ENCODE data around the gene PASK. TPM values are rescaled to one million over a fixed set of nuclear protein-coding genes. Genes with fewer than 3 reads are reported as not detected.

The PASK gene
- total and polyA plus RNA-seq, 2 of the 4 experiments (the other 2 are of a cell fraction): 4.1 TPM

DNA sequence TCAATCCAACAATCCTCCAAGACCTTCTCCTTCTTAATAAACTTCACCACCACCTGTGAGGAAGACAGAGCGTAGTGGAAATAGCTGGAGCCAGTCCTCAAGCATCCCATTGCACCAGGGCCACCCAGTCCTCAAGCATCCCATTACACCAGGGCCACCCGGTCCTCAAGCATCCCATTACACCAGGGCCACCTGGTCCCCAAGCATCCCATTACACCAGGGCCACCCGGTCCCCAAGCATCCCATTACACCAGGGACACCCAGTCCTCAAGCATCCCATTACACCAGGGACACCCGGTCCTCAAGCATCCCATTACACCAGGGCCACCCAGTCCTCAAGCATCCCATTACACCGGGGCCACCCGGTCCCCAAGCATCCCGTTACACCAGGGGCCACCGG, 33.9 kb downstream of the PASK start:
- no peak overlapping the region for H2BK20ac ChIP-seq (ENCODE audit: low read depth, low read length)
- no peak overlapping the region for H3K14ac ChIP-seq (replicated peaks; ENCODE audit: low read depth, low read length)
- H3K4me2 ChIP-seq (ENCODE audit: low read depth, low read length): no peak overlapping the region
- no peaks in the 10 kb centered on the region for H4K20me1 ChIP-seq (ENCODE audit: insufficient read depth, low read length)
- no peak overlapping the region for H3K9ac ChIP-seq (ENCODE audit: low read depth, low read length)
- H3K27ac ChIP-seq (ENCODE audit: insufficient read depth, low read length): no peak overlapping the region
- no peak overlapping the region for H2BK15ac ChIP-seq (ENCODE audit: low read depth, low read length)
- no peak for TF ChIP-seq RCOR1 (IDR thresholded peaks at IDR 0.05; ENCODE audit: insufficient replicate concordance, low read length)
- no peak for TF ChIP-seq MAZ (IDR thresholded peaks at IDR 0.05; ENCODE audit: borderline replicate concordance, low read depth, low read length)
- no peak for TF ChIP-seq MAFK (IDR thresholded peaks at IDR 0.05; ENCODE audit: low read depth, low read length)
- no peak for TF ChIP-seq POLR2A (IDR thresholded peaks at IDR 0.05; ENCODE audit: low read depth, low read length)
- TF ChIP-seq BHLHE40 (IDR thresholded peaks at IDR 0.05; ENCODE audit: low read depth, low read length): no peak
- TF ChIP-seq, protein P1, sequence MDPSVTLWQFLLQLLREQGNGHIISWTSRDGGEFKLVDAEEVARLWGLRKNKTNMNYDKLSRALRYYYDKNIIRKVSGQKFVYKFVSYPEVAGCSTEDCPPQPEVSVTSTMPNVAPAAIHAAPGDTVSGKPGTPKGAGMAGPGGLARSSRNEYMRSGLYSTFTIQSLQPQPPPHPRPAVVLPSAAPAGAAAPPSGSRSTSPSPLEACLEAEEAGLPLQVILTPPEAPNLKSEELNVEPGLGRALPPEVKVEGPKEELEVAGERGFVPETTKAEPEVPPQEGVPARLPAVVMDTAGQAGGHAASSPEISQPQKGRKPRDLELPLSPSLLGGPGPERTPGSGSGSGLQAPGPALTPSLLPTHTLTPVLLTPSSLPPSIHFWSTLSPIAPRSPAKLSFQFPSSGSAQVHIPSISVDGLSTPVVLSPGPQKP (IDR thresholded peaks at IDR 0.05; ENCODE audit: borderline replicate concordance, low read depth, low read length): no peak
- no peak for TF ChIP-seq RFX5 (IDR thresholded peaks at IDR 0.05; ENCODE audit: low read depth, low read length)
- no peak for TF ChIP-seq CEBPB (IDR thresholded peaks at IDR 0.05; ENCODE audit: low read depth, low read length)
- no peak for TF ChIP-seq MXI1 (IDR thresholded peaks at IDR 0.05; ENCODE audit: borderline replicate concordance, low read depth, low read length)
- TF ChIP-seq, protein P2, sequence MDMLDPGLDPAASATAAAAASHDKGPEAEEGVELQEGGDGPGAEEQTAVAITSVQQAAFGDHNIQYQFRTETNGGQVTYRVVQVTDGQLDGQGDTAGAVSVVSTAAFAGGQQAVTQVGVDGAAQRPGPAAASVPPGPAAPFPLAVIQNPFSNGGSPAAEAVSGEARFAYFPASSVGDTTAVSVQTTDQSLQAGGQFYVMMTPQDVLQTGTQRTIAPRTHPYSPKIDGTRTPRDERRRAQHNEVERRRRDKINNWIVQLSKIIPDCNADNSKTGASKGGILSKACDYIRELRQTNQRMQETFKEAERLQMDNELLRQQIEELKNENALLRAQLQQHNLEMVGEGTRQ (IDR thresholded peaks at IDR 0.05; ENCODE audit: low read depth, low read length): no peak
- TF ChIP-seq FOS (IDR thresholded peaks at IDR 0.05; ENCODE audit: low read depth, low read length): no peak
- TF ChIP-seq CHD1 (IDR thresholded peaks at IDR 0.05; ENCODE audit: low read depth, low read length): no peak
- TF ChIP-seq RAD21 (IDR thresholded peaks at IDR 0.05; ENCODE audit: low read length): no peak
- TF ChIP-seq, protein P3, sequence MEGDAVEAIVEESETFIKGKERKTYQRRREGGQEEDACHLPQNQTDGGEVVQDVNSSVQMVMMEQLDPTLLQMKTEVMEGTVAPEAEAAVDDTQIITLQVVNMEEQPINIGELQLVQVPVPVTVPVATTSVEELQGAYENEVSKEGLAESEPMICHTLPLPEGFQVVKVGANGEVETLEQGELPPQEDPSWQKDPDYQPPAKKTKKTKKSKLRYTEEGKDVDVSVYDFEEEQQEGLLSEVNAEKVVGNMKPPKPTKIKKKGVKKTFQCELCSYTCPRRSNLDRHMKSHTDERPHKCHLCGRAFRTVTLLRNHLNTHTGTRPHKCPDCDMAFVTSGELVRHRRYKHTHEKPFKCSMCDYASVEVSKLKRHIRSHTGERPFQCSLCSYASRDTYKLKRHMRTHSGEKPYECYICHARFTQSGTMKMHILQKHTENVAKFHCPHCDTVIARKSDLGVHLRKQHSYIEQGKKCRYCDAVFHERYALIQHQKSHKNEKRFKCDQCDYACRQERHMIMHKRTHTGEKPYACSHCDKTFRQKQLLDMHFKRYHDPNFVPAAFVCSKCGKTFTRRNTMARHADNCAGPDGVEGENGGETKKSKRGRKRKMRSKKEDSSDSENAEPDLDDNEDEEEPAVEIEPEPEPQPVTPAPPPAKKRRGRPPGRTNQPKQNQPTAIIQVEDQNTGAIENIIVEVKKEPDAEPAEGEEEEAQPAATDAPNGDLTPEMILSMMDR (conservative IDR thresholded peaks at IDR 0.05; ENCODE audit: low read depth, low read length): no peak
- no peak for TF ChIP-seq SMC3 (IDR thresholded peaks at IDR 0.05; ENCODE audit: low read depth, low read length)
- TF ChIP-seq NFE2L2 (IDR thresholded peaks at IDR 0.05; ENCODE audit: low read depth, low read length): no peak
- ChIA-PET POLR2A (ENCODE audit: unreplicated experiment) (no interaction called here), CTCF (no interaction called here)
- H2AK9ac ChIP-seq (replicated peaks; ENCODE audit: low read depth, low read length, poor library complexity): no peak overlapping the region
- dilution Hi-C loops (cut with HindIII; ENCODE audit: low sequenced_read_pairs, unreplicated experiment) (no loop called here), in situ Hi-C loops (cut with MboI; ENCODE audit: low sequenced_read_pairs) (no loop called here), intact Hi-C loops (cut with micrococcal nuclease) (no loop called here)
- H3K27me3 ChIP-seq (ENCODE audit: control insufficient read depth, insufficient read depth, low read length): no peaks in the 10 kb centered on the region
- H3K4me3 ChIP-seq (ENCODE audit: insufficient read depth, low read depth, low read length): no peak overlapping the region
- no peaks in the 10 kb centered on the region for H3K4me1 ChIP-seq (ENCODE audit: control insufficient read depth, insufficient read depth, low read length)
- no peak overlapping the region for H3K23ac ChIP-seq (ENCODE audit: low read depth, low read length)
- BruUV-seq (replicated peaks): no TSS peak
- H2AK5ac ChIP-seq (ENCODE audit: low read depth, low read length): no peak overlapping the region
- 66% methylated on average over 6 of the region's 8 CpGs; no CpG with 5 or more reads in 1 of the 2 experiments for WGBS, 2 experiments (ENCODE audit: extremely low coverage in 2 of 2, insufficient read length in 1 of 2)
- H2AFZ ChIP-seq (replicated peaks; ENCODE audit: low read length, poor library complexity): no peak overlapping the region
- DNase-seq (no peak), ATAC-seq (ENCODE audit: low read depth) (no peak)
- H2BK5ac ChIP-seq (ENCODE audit: low read depth, low read length, poor library complexity, severe bottlenecking): no peak overlapping the region
- H3K18ac ChIP-seq (ENCODE audit: low read depth, low read length): no peak overlapping the region
- H4K8ac ChIP-seq (ENCODE audit: low read depth in 2 of 2, low read length in 2 of 2): no peak overlapping the region
- H3K9me3 ChIP-seq (ENCODE audit: control insufficient read depth, insufficient read depth, low read length): no peaks in the 10 kb centered on the region
- H2BK120ac ChIP-seq (ENCODE audit: low read depth, low read length): no peak overlapping the region
- 0 out of 4 replicates have a peak, but pooled peaks cover 0 to 2% of the 10 kb centered on the region in 2 experiments for H3K79me1 ChIP-seq (ENCODE audit: low read depth in 1 of 2, low read length in 2 of 2)
- H3K9me1 ChIP-seq (ENCODE audit: insufficient read depth, low read length): 0 out of 2 replicates have a peak, but pooled peaks cover 3% of the 10 kb centered on the region
- no peak overlapping the region for H4K91ac ChIP-seq (ENCODE audit: insufficient read depth, low read depth, low read length)
- H4K5ac ChIP-seq (ENCODE audit: low read depth, low read length): no peak overlapping the region
- H3K56ac ChIP-seq (ENCODE audit: extremely low read depth, insufficient read depth, low read length): no peak overlapping the region
- peaks cover 1% of the 10 kb centered on the region; the same call in 1 of the 2 replicates for H3K36me3 ChIP-seq (ENCODE audit: control insufficient read depth, insufficient read depth, low read length)
- H3K4ac ChIP-seq (ENCODE audit: low read depth, low read length): no peak overlapping the region

Measured in IMR-90 (cell line).